Smooth muscle cell (in vitro differentiated cells): ENCODE measurements around the gene SOX11. TPM values are rescaled to one million over a fixed set of nuclear protein-coding genes. Genes with fewer than 3 reads are reported as not detected.

Source experiments
- DNase-seq: peaks from one replicate; lab custom pipeline; 2025; ENCODE audit not compliant: unreplicated experiment; lab: John Stamatoyannopoulos, UW
- H2AFZ ChIP-seq: fragments of 200-600 bp; sonication (generic); 2 replicates; pipeline ENCODE4 v1.6.0; 2016; ENCODE audit warnings: antibody characterized with exemption, low read depth, mild to moderate bottlenecking
- H3F3A ChIP-seq: fragments of 200-600 bp; sonication (generic); 2 replicates; pipeline ENCODE4 v1.6.0; 2017; ENCODE audit warnings: antibody characterized with exemption, low read depth
- H3K27ac ChIP-seq: fragments of 200-600 bp; sonication (generic); 2 replicates; pipeline ENCODE4 v1.5.1; 2016; ENCODE audit warnings: low read depth, mild to moderate bottlenecking
- H3K27me3 ChIP-seq: fragments of 200-600 bp; sonication (generic); 2 replicates; pipeline ENCODE4 v1.6.1; 2016; ENCODE audit warnings: low read depth, mild to moderate bottlenecking
- H3K36me3 ChIP-seq: fragments of 200-600 bp; sonication (generic); 2 replicates; pipeline ENCODE4 v1.5.1; 2016; ENCODE audit warnings: low read depth
- H3K4me1 ChIP-seq: fragments of 200-600 bp; sonication (generic); 2 replicates; pipeline ENCODE4 v1.5.1; 2016; ENCODE audit warnings: low read depth
- H3K4me2 ChIP-seq: fragments of 200-600 bp; sonication (generic); 2 replicates; pipeline ENCODE4 v1.6.0; 2016; ENCODE audit warnings: mild to moderate bottlenecking
- H3K4me3 ChIP-seq: fragments of 200-600 bp; sonication (generic); 2 replicates; pipeline ENCODE4 v1.5.1; 2016; ENCODE audit warnings: mild to moderate bottlenecking
- H3K79me2 ChIP-seq: fragments of 200-600 bp; sonication (generic); 2 replicates; pipeline ENCODE4 v1.6.0; 2016; ENCODE audit warnings: low read depth, mild to moderate bottlenecking
- H3K9ac ChIP-seq: fragments of 200-600 bp; sonication (generic); 2 replicates; pipeline ENCODE4 v1.6.0; 2016; ENCODE audit warnings: low read depth
- H3K9me3 ChIP-seq: fragments of 200-600 bp; sonication (generic); replicated peaks from 2 replicates; pipeline ENCODE4 v1.5.1; 2016; ENCODE audit warnings: low read depth
- H4K20me1 ChIP-seq: fragments of 200-600 bp; sonication (generic); 2 replicates; pipeline ENCODE4 v1.6.0; 2016; ENCODE audit warnings: low read depth
- CTCF ChIP-seq: fragments of 200-600 bp; sonication (generic); IDR thresholded peaks from 2 replicates; pipeline ENCODE4 v1.5.1; 2017; ENCODE audit warnings: borderline replicate concordance, mild to moderate bottlenecking, antibody characterized with exemption; ENCODE audit not compliant: insufficient read depth, poor library complexity, severe bottlenecking
- WGBS: methylation state at CpG from one replicate; pipeline ENCODE4 v1.1.7; 2016; ENCODE audit warnings: low lambda C conversion rate; 5-methylcytosine and 5-hydroxymethylcytosine counted together
- polyA plus RNA-seq: library from polyadenylated mRNA; unstranded; fragments of >200 nt; fragmentation: Nextera tagmentation; extraction: Ambion mirVana; gene quantifications from 2 replicates; pipeline ENCODE4 v1.2.1, GENCODE V29; 2016
- total RNA-seq: library from RNA; depleted of rRNA; stranded (reverse); fragments of >200 nt; gene quantifications from 2 replicates; pipeline ENCODE4 v1.2.3, GENCODE V29; 2014

SOX11 gene
- total and polyA plus RNA-seq, 2 experiments from 2014 or later: 4.7 to 20.5 TPM

- Histone ChIP-seq H2AFZ (no peak overlapping the region), H3K4me2 (no peak overlapping the region), H3F3A (no peaks in the 10 kb centered on the region), H3K27ac (no peak overlapping the region), H3K79me2 (no peaks in the 10 kb centered on the region), H3K4me1 (peaks cover 8% of the 10 kb centered on the region), H3K9me3 (no peaks in the 10 kb centered on the region), H4K20me1 (no peaks in the 10 kb centered on the region), H3K9ac (no peak overlapping the region), H3K27me3 (peaks cover 25% of the 10 kb centered on the region), H3K36me3 (no peaks in the 10 kb centered on the region), H3K4me3 (no peak overlapping the region)
- TF ChIP-seq CTCF: no peak
- no peak for DNase-seq
- WGBS: 78% methylated on average over 2 of the region's 2 CpGs
These were observed 15.1 kb upstream of the SOX11 start for GRCh38 chr2:5677133-5677532.

GRCh38 chr2:5683471-5683870 is 8.7 kb upstream of the SOX11 start:
- Histone ChIP-seq H3K9ac (no peak overlapping the region), H3K36me3 (no peaks in the 10 kb centered on the region), H3K79me2 (no peaks in the 10 kb centered on the region), H3K9me3 (no peaks in the 10 kb centered on the region), H3K27me3 (peaks cover 16% of the 10 kb centered on the region), H3K27ac (no peak overlapping the region), H3K4me1 (no peaks in the 10 kb centered on the region), H4K20me1 (no peaks in the 10 kb centered on the region), H3F3A (no peaks in the 10 kb centered on the region), H2AFZ (no peak overlapping the region), H3K4me2 (no peak overlapping the region), H3K4me3 (no peak overlapping the region)
- DNase-seq: no peak
- no peak for TF ChIP-seq CTCF
- 96% methylated on average over 6 of the region's 6 CpGs for WGBS

- no peak overlapping the region for H3K4me2 ChIP-seq
- H3F3A ChIP-seq: no peaks in the 10 kb centered on the region
- H3K4me1 ChIP-seq: no peaks in the 10 kb centered on the region
- H3K27me3 ChIP-seq: peaks cover 16% of the 10 kb centered on the region
- no peak overlapping the region for H2AFZ ChIP-seq
- H3K9ac ChIP-seq: no peak overlapping the region
- TF ChIP-seq CTCF: no peak
- H3K79me2 ChIP-seq: no peaks in the 10 kb centered on the region
- no peaks in the 10 kb centered on the region for H3K36me3 ChIP-seq
- 87% methylated on average over 9 of the region's 9 CpGs for WGBS
- H3K4me3 ChIP-seq: no peak overlapping the region
- no peak for DNase-seq
- H3K9me3 ChIP-seq: no peaks in the 10 kb centered on the region
- H3K27ac ChIP-seq: no peak overlapping the region
- no peaks in the 10 kb centered on the region for H4K20me1 ChIP-seq
These were observed 7.0 kb upstream of the SOX11 start for GRCh38 chr2:5685225-5685624.

- Histone ChIP-seq H3K4me3 (no peak overlapping the region), H3K36me3 (no peaks in the 10 kb centered on the region), H3F3A (no peaks in the 10 kb centered on the region), H3K27ac (no peak overlapping the region), H3K9ac (no peak overlapping the region), H3K27me3 (peaks cover 16% of the 10 kb centered on the region), H3K4me2 (no peak overlapping the region), H3K9me3 (no peaks in the 10 kb centered on the region), H3K4me1 (no peaks in the 10 kb centered on the region), H2AFZ (no peak overlapping the region), H3K79me2 (no peaks in the 10 kb centered on the region), H4K20me1 (no peaks in the 10 kb centered on the region)
- WGBS: 89% methylated on average over 1 of the region's 1 CpG
- TF ChIP-seq CTCF: no peak
- DNase-seq: no peak
These were observed 6.1 kb upstream of the SOX11 start for GRCh38 chr2:5686068-5686467.
